ENCODE results near the gene CNOT6L.

The CNOT6L gene

DNA sequence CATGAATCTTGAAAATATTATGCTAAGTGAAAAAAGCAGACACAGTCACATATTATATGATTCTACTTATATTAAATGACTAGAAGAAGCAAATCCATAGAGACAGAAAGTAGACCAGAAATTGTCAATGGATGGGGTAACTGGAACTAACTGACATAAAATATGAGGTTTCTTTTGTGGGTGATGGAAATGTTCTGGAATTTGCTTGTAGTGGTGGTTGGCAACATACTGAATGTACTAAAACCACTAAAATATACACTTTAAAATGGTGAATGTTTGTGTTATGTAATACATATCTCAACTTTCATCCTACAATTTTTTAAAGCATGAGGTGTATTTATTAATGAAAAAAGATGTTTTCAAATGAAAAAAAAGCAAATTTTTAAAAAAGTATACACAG, 14.7 kb downstream of the CNOT6L start:
- no peak overlapping the region for H3K27ac ChIP-seq
- TF ChIP-seq ZFX (IDR thresholded peaks at IDR 0.05): no peak
- TF ChIP-seq, protein P1, sequence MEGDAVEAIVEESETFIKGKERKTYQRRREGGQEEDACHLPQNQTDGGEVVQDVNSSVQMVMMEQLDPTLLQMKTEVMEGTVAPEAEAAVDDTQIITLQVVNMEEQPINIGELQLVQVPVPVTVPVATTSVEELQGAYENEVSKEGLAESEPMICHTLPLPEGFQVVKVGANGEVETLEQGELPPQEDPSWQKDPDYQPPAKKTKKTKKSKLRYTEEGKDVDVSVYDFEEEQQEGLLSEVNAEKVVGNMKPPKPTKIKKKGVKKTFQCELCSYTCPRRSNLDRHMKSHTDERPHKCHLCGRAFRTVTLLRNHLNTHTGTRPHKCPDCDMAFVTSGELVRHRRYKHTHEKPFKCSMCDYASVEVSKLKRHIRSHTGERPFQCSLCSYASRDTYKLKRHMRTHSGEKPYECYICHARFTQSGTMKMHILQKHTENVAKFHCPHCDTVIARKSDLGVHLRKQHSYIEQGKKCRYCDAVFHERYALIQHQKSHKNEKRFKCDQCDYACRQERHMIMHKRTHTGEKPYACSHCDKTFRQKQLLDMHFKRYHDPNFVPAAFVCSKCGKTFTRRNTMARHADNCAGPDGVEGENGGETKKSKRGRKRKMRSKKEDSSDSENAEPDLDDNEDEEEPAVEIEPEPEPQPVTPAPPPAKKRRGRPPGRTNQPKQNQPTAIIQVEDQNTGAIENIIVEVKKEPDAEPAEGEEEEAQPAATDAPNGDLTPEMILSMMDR (conservative IDR thresholded peaks at IDR 0.05): no peak

DNA sequence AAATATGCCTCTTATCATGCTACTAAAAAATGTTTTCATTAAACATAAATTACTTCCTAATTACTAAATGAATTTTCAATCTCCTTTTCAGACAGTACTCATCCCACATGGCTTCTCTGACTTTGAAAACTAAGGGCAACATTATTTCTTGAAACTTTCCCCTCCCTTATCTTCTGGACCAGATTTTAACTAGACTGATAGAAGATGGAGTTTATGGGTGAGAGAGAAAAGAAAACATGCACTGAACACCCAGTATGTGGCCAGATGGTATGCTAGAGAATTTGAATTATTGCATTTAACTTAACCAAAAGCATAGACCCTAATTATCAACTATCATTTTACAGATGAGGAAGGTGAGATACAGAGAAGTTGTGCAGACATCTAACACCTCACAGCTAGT, 16.8 kb downstream of the CNOT6L start:
- H3K27ac ChIP-seq: no peak overlapping the region
- TF ChIP-seq, protein P1 (conservative IDR thresholded peaks at IDR 0.05): no peak
- TF ChIP-seq ZFX (IDR thresholded peaks at IDR 0.05): no peak

- no peak overlapping the region for H3K27ac ChIP-seq
- TF ChIP-seq, protein P1 (conservative IDR thresholded peaks at IDR 0.05): no peak
- no peak for TF ChIP-seq ZFX (IDR thresholded peaks at IDR 0.05)
Measured at GRCh38 chr4:77801260-77801608, 17.9 kb downstream of the CNOT6L start.

DNA sequence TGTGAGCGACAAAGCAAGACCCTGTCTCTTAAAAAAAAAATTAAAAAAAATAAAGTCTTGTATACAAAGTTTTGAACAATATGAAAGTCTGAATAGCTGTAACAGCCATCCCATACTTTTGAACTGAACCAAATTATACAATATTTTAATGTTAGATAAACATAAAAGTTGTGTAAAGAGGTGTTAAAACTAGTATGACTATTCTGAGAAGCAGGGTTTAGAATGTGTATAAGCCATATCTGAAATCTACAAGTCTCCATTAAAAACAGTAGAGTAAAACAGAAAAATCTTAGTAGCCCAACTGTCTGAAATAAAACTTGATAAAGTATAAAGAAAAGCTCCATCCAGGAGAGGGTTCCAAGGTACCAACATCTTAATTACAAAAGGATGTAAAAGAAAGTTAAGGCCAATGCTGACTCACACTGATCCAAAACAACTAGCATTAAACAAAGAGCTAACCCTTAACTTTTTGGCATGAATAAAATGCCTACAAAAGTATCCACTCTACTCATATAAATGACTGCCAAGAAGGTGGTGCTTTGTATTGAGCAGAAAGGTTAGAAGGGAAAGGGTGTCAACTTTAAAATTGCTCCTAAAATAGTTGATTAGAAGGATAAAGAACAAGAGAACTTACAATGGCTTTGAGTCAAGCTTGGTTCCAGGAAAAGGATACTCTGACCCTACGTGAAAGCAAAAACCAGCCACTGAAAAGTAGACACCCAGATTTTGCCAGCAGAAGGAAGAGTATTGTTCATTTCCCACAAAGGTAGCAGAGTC, 18.5 kb downstream of the CNOT6L start:
- TF ChIP-seq ZFX (IDR thresholded peaks at IDR 0.05): no peak
- TF ChIP-seq, protein P1 (conservative IDR thresholded peaks at IDR 0.05): no peak
- no peak overlapping the region for H3K27ac ChIP-seq

DNA sequence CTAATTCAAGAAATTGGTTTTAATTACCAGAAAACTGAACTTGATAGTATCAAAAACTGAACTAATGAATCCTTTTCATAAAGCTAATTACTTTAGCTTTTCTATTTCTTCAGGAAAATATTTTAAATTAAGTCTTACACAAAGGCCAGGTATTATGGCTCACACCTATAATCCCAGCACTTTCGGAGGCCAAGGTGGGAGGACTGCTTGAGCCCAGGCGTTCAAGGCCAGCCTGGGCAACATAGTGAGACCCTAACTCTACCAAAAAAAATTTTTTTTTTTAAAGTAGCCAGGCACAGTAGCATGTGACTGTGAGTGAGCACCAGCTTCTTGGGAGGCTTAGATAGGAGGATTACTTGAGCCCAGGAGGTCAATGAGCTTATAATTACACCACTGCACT, 19.1 kb downstream of the CNOT6L start:
- no peak overlapping the region for H3K27ac ChIP-seq
- TF ChIP-seq, protein P1 (conservative IDR thresholded peaks at IDR 0.05): no peak
- no peak for TF ChIP-seq ZFX (IDR thresholded peaks at IDR 0.05)

- no peak overlapping the region for H3K27ac ChIP-seq
- no peak for TF ChIP-seq ZFX (IDR thresholded peaks at IDR 0.05)
- TF ChIP-seq, protein P1 (conservative IDR thresholded peaks at IDR 0.05): no peak
Measured at GRCh38 chr4:77798385-77798784, 20.8 kb downstream of the CNOT6L start.

- H3K27ac ChIP-seq: no peak overlapping the region
- no peak for TF ChIP-seq ZFX (IDR thresholded peaks at IDR 0.05)
- TF ChIP-seq, protein P1 (conservative IDR thresholded peaks at IDR 0.05): no peak
Measured at GRCh38 chr4:77797239-77797638, 21.9 kb downstream of the CNOT6L start.

All from C4-2B (cell line).